GM15510 (cell line): ENCODE data around the gene SHC3.

Experiments
- POLR2A ChIP-seq: IDR thresholded peaks from 3 replicates; pipeline ENCODE4 v1.6.1; 2011; ENCODE audit warnings: borderline replicate concordance; ENCODE audit not compliant: insufficient read length; ENCODE audit errors: extremely low read depth

Gene SHC3

DNA sequence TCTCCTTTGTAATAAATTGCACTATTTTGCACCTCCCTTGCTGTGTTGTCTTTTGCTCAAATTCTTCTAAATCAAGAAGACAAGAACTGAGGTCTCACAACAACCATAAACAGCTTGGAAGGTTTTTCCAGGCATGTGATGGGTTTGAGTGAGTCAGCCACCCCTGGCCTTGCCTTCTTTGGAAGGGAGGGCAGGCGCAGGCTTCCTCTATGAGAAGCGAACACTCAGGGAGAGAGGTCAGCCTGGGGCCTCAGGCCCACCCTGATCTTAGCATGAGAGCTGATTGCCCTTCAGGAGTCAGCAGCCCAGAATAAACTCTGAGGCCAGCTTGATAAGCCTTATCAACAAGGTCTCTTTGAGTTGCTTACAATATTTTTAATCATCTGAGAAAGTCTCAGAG lies 155.7 kb downstream of the SHC3 start:
- no peak for TF ChIP-seq POLR2A

DNA sequence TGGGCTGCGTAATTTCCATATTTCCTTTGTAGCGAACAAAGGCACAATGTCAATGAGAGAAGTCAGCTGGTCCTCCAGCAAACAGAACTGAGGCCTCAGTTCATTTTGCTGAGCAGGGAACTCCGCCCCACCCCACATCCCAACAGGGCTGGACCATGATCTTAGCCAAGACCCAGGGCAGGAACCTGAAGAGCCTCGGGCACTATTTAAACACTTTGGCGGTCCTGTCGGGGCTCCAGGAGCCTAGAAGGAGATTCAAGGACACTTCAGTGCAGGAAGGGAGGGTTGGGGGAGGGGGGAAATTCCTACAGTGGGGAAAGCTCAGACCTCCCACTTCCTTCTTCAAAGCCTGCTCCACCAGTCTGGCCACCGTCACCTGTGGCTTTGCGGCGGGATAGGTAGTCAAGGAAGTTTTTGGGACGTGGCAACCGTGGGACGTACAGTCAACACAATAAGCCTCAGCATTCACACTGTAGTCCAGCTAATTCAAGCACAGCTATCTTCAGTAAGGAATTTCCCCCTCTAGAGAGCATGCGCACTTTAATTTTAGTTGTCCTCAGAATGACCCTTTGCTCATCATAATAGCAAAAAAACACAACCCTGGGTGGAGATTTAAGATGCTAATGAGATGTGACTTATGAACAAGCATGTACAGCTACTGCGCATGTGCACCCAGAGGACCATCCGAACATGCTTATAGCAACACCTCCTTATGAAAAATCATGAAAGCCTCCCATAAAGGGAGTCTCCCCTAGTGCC lies 156.4 kb downstream of the SHC3 start:
- TF ChIP-seq POLR2A, result no peak

DNA sequence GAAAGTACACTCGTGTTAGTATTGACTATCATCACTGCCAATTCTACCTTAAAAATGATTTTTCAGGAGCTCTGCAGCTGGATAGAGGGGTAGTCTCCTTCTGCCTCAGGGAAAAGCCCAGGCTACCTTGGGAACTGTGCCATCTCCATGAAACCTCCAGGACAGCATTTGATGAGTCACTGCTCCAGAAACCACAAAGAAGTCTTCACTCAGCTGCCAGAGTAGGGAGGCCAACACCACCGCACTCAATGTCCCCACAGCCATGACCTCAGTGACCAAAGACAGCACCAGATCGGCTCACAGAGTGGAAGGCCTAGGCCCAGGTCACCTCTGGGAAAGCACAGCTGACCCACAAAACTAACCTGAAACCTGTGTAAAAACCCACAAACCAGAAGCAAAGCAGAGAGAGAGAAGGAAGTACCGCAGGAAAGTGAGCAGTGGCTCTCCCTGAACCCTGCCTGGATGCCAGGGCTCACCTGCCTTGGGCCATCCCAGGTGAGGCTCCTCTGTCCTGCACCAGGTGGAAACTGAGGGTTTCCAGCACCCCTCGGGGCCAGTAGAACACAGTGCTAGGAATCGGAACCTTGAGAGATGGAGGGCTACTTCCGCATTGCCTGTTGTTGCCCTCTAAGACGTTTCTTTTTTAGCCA lies 157.3 kb downstream of the SHC3 start:
- no peak for TF ChIP-seq POLR2A

DNA sequence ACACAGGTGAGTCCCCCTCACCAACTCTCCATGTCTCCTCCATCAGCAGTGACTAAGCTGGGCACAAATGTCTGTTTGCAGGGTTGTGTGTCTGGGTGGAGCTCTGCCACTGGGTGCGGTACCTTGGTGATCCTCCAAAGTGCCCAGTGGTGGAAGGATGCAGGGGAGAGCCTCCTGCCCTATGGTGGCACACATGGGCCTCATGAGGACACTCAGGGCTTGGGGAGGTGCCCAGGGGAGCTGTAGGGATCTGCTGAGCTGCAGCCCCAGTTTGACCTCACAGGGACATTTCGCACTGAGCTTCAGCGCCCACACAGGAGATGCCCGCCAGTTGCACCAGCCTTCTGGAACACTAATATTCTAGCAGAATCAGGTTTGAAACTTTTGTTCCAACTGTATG lies 157.9 kb downstream of the SHC3 start:
- no peak for TF ChIP-seq POLR2A

DNA sequence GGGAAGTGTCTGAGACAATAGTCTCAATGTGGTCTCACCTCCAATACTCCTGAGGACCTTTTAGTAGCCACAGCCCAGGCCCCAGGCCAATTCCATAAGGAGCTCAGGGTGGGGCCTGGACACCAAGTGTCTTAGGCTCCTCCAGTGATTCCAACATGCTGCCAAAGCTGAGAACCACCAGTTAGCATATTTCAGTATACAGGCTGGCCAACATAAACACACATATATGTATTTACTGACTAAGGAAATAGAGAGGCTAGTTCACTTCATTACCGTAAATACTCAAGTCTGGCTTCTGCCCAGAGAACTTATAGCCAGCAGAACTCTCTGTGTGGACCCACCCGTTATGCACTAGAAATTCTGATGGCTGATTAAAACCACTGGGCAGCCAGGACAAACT lies 163.3 kb downstream of the SHC3 start:
- no peak for TF ChIP-seq POLR2A

DNA sequence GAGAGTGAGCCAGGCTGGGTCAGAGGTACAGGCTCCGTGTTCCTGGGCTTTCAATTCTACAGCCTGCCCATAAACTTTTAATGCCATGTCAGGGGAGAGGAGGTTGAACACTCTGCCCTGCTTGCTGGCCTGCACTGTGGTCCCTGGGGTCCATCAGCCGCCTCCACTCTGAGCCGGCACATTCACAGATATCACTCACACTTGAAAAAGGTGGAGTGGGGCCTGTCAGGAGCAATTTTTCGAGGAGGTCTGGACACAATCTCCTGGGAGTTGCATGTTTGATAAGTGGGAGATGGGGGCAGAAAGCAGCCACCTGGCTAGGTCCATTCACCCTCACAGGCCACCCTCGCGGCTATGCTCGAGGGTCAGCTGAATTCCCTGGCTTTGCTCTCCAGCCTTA lies 164.5 kb downstream of the SHC3 start:
- no peak for TF ChIP-seq POLR2A

DNA sequence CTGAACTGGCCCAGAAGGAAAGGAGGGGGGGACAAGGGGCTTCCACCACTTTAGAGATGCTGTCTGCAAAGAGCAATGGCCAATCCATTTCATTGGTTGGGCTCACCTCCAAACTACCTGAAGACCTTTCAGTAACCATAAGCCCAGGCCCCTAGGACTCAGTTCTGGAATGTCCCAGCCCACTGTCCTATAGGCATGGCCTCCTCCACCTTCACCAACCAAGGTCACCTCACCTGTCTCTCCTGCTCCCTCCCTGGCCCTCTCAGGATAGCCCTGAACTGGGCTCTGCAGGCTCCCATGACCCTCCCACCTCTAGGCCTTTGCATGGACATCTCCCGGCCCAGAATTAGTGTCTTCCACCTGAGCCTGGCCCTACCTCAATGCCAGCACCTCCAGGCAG lies 165.0 kb downstream of the SHC3 start:
- no peak for TF ChIP-seq POLR2A

DNA sequence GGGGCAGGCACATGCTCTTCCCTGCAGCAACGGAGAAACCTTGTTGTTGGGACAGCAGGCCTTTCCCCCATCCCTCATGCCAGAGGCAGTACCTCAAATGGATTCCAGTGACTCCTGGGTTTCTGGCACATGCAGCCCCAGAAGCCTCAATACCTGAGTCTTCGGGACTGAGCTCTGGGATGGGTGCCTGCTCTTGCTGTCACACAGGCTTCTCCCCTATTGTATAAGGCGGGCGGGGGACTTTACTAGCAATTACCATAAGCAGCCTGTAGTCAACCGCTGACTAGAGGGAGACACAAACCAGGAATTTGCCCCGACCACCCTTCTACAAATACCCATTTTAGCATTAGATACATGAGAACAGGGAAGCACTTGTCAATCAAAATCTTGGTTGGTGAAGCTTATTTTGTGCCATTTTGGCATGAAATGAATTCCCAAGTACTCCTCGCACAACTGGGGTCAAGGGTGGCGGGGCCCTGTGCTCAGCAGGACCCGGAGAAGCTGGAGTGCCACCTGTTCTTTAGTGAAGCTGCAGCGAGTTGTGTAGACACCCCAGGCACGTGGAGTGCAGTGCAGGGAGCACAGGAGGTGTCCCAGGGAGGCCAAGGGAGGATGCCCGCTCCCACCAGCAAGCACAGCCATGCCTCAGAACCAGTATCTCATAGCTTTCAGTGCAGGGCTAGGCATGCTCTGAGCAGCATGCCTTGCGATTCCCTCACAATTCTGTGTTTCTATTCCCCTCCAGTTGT lies 166.2 kb downstream of the SHC3 start:
- no peak for TF ChIP-seq POLR2A

DNA sequence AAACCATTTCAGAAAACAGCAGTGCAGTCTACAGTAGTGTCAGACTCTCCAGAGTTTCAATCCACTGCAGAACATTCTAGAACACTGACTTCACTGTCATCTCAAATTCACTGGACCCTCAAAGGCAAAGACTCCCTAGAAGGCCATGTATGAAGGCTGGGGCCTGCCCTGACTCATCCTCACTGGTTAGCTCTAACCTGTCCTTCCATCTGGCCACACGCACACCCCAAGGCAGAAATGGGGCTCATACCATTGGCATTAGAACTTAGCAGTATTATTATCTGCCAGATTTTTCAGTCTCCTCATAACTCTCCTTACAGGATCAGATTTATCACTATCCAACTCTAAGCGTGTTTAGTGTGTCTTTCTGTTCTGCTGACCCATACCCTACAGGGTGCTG lies 166.9 kb downstream of the SHC3 start:
- TF ChIP-seq POLR2A, result no peak

DNA sequence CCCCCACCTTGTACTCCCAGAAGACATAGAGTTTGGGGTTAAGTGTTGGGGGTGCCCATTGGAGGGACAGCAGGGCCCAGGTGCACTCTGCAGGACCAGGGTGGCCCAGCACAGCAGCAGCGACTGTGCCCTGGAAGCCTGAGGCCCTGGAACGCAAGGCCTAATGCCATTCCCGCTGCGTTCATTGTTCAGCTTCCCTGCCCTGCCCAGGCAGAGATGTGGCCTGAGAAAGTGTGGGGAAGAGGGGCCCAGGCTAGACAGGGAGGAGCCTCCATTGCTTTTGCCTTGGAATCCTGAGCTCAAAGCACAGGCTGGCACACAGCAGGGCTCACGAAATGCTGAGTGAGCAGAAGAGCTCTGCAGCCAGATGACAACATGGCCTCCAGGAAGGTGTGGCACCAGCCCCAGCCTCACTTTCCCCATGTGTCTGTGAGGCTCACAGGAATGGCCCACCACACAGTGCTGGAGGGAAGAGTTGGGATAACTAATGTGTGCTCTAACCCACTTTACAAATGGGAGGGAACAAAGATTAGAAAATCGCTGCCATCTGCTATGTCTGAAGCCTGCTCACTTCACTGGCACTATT lies 168.0 kb downstream of the SHC3 start:
- TF ChIP-seq POLR2A, result no peak

DNA sequence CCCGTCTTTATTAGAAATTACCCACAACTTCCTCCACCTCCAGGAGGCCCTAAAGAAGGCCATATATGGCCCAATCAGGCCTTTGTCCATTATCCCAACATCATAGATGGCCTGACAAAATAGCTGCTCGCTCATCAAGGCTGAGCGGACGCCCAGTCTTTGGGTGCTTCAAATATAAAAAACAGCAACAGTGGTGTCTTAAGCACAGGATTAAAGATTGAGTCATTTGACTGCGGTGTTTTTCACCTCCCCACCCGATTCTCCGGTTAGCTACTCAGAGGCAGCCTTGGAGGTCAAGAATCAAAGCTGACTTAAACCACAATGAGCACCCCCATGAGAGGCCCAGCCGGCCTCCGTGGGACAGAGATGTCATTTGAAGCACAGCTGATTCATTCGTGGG lies 168.6 kb downstream of the SHC3 start:
- TF ChIP-seq POLR2A, result no peak

DNA sequence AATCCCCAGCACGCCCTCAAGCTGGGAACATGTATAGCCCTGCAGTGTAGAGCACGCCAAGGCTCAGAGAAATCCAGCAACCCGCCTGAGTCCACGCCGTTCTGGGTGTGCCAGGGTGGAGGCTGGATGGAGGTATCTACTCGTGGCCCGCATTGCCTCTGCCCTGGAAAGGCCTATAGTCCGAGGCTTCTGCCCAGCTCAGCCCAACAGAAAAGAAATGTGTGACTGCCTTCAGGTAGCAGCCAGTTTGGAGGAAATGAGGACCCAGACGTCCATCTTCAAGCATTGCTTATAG lies 169.1 kb downstream of the SHC3 start:
- TF ChIP-seq POLR2A, result no peak

DNA sequence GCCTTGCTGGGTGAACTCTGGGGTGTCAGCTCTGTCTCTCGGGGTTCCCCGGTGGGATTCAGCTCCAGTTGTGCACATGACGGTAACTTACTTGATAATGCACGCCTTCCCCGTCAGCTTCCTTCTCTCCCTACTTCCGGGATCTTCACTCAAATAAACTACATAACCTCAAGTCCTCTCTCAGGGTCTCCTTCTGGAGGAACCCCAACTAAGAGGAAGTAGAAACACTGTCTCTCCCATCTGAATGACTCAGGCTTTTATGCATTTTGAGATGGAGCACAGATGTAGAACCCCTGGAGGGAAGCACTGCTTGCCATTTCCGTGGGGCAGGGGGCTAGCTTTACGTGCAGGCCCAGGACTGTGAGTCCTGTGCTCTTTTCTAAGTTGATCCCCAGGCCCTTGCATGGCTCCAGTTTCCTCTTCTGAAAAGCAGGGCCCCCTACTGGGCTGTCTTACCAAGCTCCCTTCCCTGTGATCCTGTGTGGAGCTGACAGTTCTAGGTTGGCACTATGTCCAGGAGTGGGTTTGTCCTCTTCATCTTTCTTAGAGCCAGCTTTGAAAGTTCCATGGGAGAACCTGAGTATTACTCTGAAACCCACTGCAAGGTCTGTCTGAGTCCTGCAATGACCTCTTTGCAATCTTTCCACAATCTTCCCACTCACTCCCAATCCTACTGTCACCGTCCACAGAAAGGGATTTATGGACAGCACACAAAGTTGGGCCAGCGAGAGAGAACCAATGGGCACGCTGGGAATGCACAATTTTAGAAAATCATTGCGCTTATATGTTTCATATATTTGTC lies 169.7 kb downstream of the SHC3 start:
- no peak for TF ChIP-seq POLR2A

DNA sequence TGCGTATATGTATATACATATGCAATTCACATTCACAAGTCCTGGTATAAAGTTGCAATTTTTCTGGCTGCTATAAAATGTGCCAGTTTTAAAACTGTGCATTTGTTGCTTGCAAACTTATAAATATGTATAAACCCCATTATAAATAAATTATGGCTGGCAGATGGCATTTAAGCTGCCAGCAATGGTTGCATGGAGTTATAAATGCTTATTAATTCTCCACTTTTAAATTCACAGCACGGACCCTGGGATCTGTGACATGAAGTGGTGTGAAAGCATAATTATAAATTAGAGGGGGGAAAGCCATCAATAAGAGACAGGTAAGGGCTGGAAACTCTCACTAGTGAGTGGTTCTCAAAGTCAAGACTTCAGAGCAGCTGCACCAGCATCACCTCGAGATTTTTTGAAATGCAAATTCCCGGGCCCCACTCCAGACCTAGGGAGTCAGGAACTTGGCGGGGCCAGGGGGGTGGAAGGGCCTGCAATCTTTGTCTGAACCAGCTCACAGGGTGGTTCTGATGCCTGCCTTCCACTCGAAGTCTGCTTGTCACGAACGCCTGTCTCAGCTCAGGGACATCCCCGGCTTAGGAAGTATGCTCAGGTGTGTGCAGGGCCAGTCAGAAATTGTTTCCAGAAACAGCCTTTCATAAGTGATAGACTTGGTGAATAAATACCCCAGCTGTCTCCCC lies 170.4 kb downstream of the SHC3 start:
- no peak for TF ChIP-seq POLR2A

DNA sequence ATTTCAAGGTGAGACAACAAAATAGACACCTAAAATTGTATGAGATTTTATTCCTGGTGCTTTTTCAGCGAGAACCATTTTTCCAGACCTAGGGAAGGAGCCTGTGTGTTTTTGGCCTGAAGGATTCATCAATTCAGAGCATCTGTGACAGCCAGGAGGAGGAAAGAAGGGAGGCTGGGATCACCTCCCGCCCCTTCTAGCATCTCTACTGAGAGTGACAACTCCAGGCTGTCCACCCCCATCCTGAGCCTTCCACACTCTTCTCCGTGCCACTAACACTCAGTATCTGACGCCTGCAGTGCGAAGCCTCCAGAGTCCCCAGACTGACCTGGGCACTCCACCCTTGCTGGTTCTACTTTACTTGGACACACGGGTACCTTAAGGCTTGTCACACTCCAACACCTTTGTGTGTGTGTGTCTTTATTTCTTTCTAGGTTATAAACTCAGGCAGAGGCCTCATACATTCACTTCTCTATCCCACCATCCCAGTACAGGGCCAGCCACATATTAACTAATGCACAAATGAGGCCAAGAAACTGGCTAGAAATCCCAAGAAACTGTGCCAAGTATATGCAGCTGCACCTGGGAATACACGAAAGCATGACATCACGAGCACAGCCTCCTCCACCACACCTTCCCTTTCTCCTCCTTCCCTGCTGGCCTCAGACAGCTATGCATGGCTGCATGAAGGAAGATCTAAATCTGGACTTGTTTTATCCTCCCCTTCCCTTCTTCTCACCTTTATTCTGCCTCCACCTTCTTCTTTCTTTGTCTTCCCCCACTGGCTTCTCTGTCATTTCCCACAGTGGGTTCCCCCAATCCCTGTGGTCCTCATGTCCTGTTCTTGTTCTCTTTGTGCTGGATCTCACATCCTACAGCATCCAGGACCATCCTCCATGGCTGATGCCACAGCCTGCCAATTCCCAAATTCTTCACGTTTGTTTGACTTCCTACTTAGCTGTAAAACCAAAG lies 171.3 kb downstream of the SHC3 start:
- TF ChIP-seq POLR2A, result no peak
